Mesenchymal stem cell (in vitro differentiated cells and primary cell): Measurements from ENCODE around the gene ITGA11.

Experiments
- DNase-seq: peaks from one replicate; pipeline ENCODE4 v3.0.0-alpha.2; 2013
- H2AFZ ChIP-seq: one replicate; pipeline ENCODE4 v1.6.1; 2013; ENCODE audit warnings: low read depth, mild to moderate bottlenecking, control low read depth, inconsistent platforms, low read length, moderate library complexity
- H2AK5ac ChIP-seq: 2 replicates; pipeline ENCODE4 v1.6.1; 2013; ENCODE audit warnings: low read length, moderate library complexity, mild to moderate bottlenecking, inconsistent platforms; ENCODE audit not compliant: severe bottlenecking
- H2BK120ac ChIP-seq: one replicate; pipeline ENCODE4 v1.6.1; 2013; ENCODE audit warnings: low read depth, mild to moderate bottlenecking, inconsistent platforms, low read length, moderate library complexity
- H2BK12ac ChIP-seq, 2 experiments: one replicate each; pipeline ENCODE4 v1.6.1; 2013; ENCODE audit warnings: inconsistent platforms in 2 of 2, low read length in 2 of 2, mild to moderate bottlenecking in 2 of 2, moderate library complexity in 2 of 2, control low read depth in 1 of 2
- H2BK15ac ChIP-seq: one replicate; pipeline ENCODE4 v1.6.1; 2013; ENCODE audit warnings: mild to moderate bottlenecking, low read depth, inconsistent platforms; ENCODE audit not compliant: poor library complexity, severe bottlenecking
- H2BK5ac ChIP-seq: 2 replicates; pipeline ENCODE4 v1.6.1; 2013; ENCODE audit warnings: low read depth, mild to moderate bottlenecking, low read length, control low read depth, inconsistent platforms; ENCODE audit not compliant: poor library complexity, severe bottlenecking
- H3K14ac ChIP-seq, 2 experiments: one replicate each; pipeline ENCODE4 v1.6.1; 2013; ENCODE audit warnings: inconsistent platforms in 2 of 2, low read length in 2 of 2, control low read depth in 1 of 2, mild to moderate bottlenecking in 1 of 2, moderate library complexity in 1 of 2
- H3K18ac ChIP-seq, 2 experiments: one replicate each; pipeline ENCODE4 v1.6.1; 2013; ENCODE audit warnings: inconsistent platforms in 2 of 2, low read length in 2 of 2, control low read depth in 1 of 2, low read depth in 1 of 2, mild to moderate bottlenecking in 1 of 2
- H3K23ac ChIP-seq, 2 experiments: one replicate each; pipeline ENCODE4 v1.6.1; 2013; ENCODE audit warnings: inconsistent platforms in 2 of 2, low read length in 2 of 2, mild to moderate bottlenecking in 2 of 2, moderate library complexity in 2 of 2, control low read depth in 1 of 2
- H3K27ac ChIP-seq: 2 replicates; pipeline ENCODE4 v1.5.1; 2013; ENCODE audit warnings: mild to moderate bottlenecking, moderate library complexity, low read length, control low read depth, inconsistent platforms; ENCODE audit not compliant: poor library complexity, severe bottlenecking
- H3K27me3 ChIP-seq, 2 experiments: 2 replicates each; pipeline versions ENCODE4 v1.6.1 to v1.7.0; 2013; ENCODE audit warnings: low read length in 2 of 2, mild to moderate bottlenecking in 2 of 2, moderate library complexity in 2 of 2, control low read depth in 1 of 2, inconsistent platforms in 1 of 2; ENCODE audit not compliant: control insufficient read depth in 1 of 2, insufficient read depth in 1 of 2
- H3K36me3 ChIP-seq, 2 experiments: 2 replicates each; pipeline versions ENCODE4 v1.6.1 to v1.7.0; 2013; ENCODE audit warnings: low read length in 2 of 2, control low read depth in 1 of 2, inconsistent platforms in 1 of 2, low read depth in 1 of 2, mild to moderate bottlenecking in 1 of 2; ENCODE audit not compliant: insufficient read depth in 2 of 2, control insufficient read depth in 1 of 2
- H3K4ac ChIP-seq, 2 experiments: one replicate each; pipeline ENCODE4 v1.6.1; 2013; ENCODE audit warnings: inconsistent platforms in 2 of 2, low read length in 2 of 2, mild to moderate bottlenecking in 2 of 2, moderate library complexity in 2 of 2, control low read depth in 1 of 2, low read depth in 1 of 2
- H3K4me1 ChIP-seq: 2 replicates; pipeline ENCODE4 v1.6.1; 2013; ENCODE audit warnings: low read depth, low read length, control low read depth; ENCODE audit not compliant: control insufficient read depth, insufficient read depth
- H3K4me2 ChIP-seq: 2 replicates; pipeline ENCODE4 v1.6.1; 2013; ENCODE audit warnings: low read length, mild to moderate bottlenecking, inconsistent platforms; ENCODE audit not compliant: poor library complexity, severe bottlenecking
- H3K4me3 ChIP-seq, 2 experiments: 2 replicates each; pipeline versions ENCODE4 v1.5.1 to v1.7.0; 2013; ENCODE audit warnings: low read length in 2 of 2, mild to moderate bottlenecking in 2 of 2, control low read depth in 1 of 2, low read depth in 1 of 2; ENCODE audit not compliant: insufficient read depth in 1 of 2
- H3K79me1 ChIP-seq: replicated peaks from 2 replicates; pipeline ENCODE4 v1.6.1; 2013; ENCODE audit warnings: mild to moderate bottlenecking, control low read depth, low read length, inconsistent platforms; ENCODE audit not compliant: poor library complexity, severe bottlenecking
- H3K9ac ChIP-seq: 2 replicates; pipeline ENCODE4 v1.7.0; 2013; ENCODE audit warnings: mild to moderate bottlenecking, low read length, moderate library complexity
- H3K9me3 ChIP-seq: 2 replicates; pipeline ENCODE4 v1.7.0; 2013; ENCODE audit warnings: mild to moderate bottlenecking, low read length; ENCODE audit not compliant: control insufficient read depth
- H4K8ac ChIP-seq: one replicate; pipeline ENCODE4 v1.6.1; 2013; ENCODE audit warnings: inconsistent platforms, mild to moderate bottlenecking, low read length, moderate library complexity
- H4K91ac ChIP-seq: one replicate; pipeline ENCODE4 v1.6.1; 2013; ENCODE audit warnings: mild to moderate bottlenecking, low read length, inconsistent platforms
- WGBS: methylation state at CpG from one replicate; pipeline ENCODE4 v1.1.7; 2013; ENCODE audit warnings: mixed read lengths; 5-methylcytosine and 5-hydroxymethylcytosine counted together

Gene ITGA11

GRCh38 chr15:68375191-68375631 is 56.8 kb downstream of the ITGA11 start:
- H3K4me1 ChIP-seq, result peaks cover 20% of the 10 kb centered on the region
- no peak overlapping the region for H2BK120ac ChIP-seq
- no peak overlapping the region for H3K4ac ChIP-seq
- H3K79me1 ChIP-seq, result peaks cover 49% of the 10 kb centered on the region
- H3K14ac ChIP-seq, result no peak overlapping the region
- no peak overlapping the region for H3K23ac ChIP-seq
- H4K8ac ChIP-seq, result no peak overlapping the region
- H2AFZ ChIP-seq, result no peak overlapping the region
- no peak overlapping the region for H3K4me2 ChIP-seq
- no peak overlapping the region for H3K4me3 ChIP-seq
- no peak overlapping the region for H4K91ac ChIP-seq
- H3K9me3 ChIP-seq, result no peaks in the 10 kb centered on the region
- WGBS, result 57% methylated on average over 1 of the region's 5 CpGs
- H3K18ac ChIP-seq, result peak overlapping the region; percentile 14 to 25
- peaks cover 0 to 63% of the 10 kb centered on the region in 2 experiments for H3K36me3 ChIP-seq
- H2AK5ac ChIP-seq, result no peak overlapping the region
- H2BK12ac ChIP-seq, result no peak overlapping the region
- H3K27ac ChIP-seq, result no peak overlapping the region
- H2BK5ac ChIP-seq, result no peak overlapping the region
- no peak for DNase-seq
- no peak overlapping the region for H3K9ac ChIP-seq
- no peaks in the 10 kb centered on the region for H3K27me3 ChIP-seq
- H2BK15ac ChIP-seq, result peak overlapping the region; percentile 49

GRCh38 chr15:68374168-68374745 is 57.7 kb downstream of the ITGA11 start:
- H3K4me1 ChIP-seq, result peaks cover 15% of the 10 kb centered on the region
- H2AFZ ChIP-seq, result no peak overlapping the region
- DNase-seq, result no peak
- peaks cover 44% of the 10 kb centered on the region for H3K79me1 ChIP-seq
- no peak overlapping the region for H2BK120ac ChIP-seq
- H3K27me3 ChIP-seq, result no peaks in the 10 kb centered on the region
- no peak overlapping the region for H2BK15ac ChIP-seq
- no peaks in the 10 kb centered on the region for H3K9me3 ChIP-seq
- peak overlapping the region in 1 of 2 experiments; percentile 51 for H3K14ac ChIP-seq
- H3K18ac ChIP-seq, result peak overlapping the region; percentile 6 to 88
- WGBS, result 84% methylated on average over 2 of the region's 2 CpGs
- H3K27ac ChIP-seq, result no peak overlapping the region
- H4K8ac ChIP-seq, result no peak overlapping the region
- no peak overlapping the region for H3K4me2 ChIP-seq
- H2AK5ac ChIP-seq, result no peak overlapping the region
- no peak overlapping the region for H3K9ac ChIP-seq
- peaks cover 0 to 65% of the 10 kb centered on the region in 2 experiments for H3K36me3 ChIP-seq
- no peak overlapping the region for H2BK5ac ChIP-seq
- no peak overlapping the region for H3K4me3 ChIP-seq
- peak overlapping the region; percentile 15 for H4K91ac ChIP-seq
- peak overlapping the region in 1 of 2 experiments; percentile 23 for H3K23ac ChIP-seq
- peak overlapping the region in 1 of 2 experiments; percentile 45 for H2BK12ac ChIP-seq
- peak overlapping the region in 1 of 2 experiments; percentile 49 for H3K4ac ChIP-seq

GRCh38 chr15:68373028-68373427 is 58.9 kb downstream of the ITGA11 start:
- Histone ChIP-seq H3K23ac (no peak overlapping the region), H3K18ac (no peak overlapping the region), H2BK120ac (no peak overlapping the region), H2BK5ac (no peak overlapping the region), H3K4me1 (peaks cover 17% of the 10 kb centered on the region), H3K4me2 (no peak overlapping the region), H3K79me1 (peaks cover 47% of the 10 kb centered on the region), H3K9me3 (no peaks in the 10 kb centered on the region), H3K4ac (no peak overlapping the region), H4K8ac (no peak overlapping the region), H4K91ac (no peak overlapping the region), H2AK5ac (no peak overlapping the region), H3K14ac (no peak overlapping the region), H3K36me3 (peaks cover 0 to 76% of the 10 kb centered on the region in 2 experiments), H3K27me3 (no peaks in the 10 kb centered on the region), H2BK15ac (no peak overlapping the region), H2AFZ (no peak overlapping the region), H3K4me3 (no peak overlapping the region), H3K27ac (no peak overlapping the region), H2BK12ac (no peak overlapping the region), H3K9ac (no peak overlapping the region)
- DNase-seq, result no peak
- WGBS, result 62% methylated on average over 3 of the region's 3 CpGs

DNA sequence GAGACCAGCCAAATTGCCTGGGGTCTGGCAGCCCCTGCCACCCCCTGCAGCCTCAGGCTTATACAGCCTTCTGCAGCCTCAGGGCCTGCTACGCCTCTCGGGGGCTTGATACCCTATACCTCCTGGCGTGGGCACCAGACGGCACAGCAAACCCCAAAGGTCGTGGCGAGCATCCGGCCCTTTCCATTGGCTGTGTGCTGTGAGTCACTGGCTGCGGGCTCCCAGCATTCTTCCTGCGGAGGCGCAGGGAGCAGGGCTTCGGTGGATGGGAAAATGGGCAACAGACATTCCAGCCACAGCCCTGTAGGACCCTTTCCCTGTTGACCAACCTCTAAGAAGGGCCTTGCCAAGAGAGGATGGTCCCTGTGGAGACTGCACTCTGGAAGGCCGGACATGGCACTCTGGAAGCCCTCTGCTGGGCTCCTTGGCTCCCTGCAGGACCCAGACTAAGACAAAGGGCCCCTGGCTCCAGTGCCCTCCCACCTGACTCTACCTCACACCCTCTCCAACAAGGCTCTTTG is 59.6 kb downstream of the ITGA11 start:
- Histone ChIP-seq H2AK5ac (no peak overlapping the region), H2BK120ac (no peak overlapping the region), H4K91ac (peak overlapping the region; percentile 30), H2BK5ac (no peak overlapping the region), H2BK12ac (peak overlapping the region in 1 of 2 experiments; percentile 76), H3K4me3 (no peak overlapping the region), H3K27ac (no peak overlapping the region), H3K18ac (peak overlapping the region in 1 of 2 experiments; percentile 37), H2AFZ (no peak overlapping the region), H4K8ac (peak overlapping the region; percentile 64), H3K9ac (no peak overlapping the region), H3K23ac (no peak overlapping the region), H3K9me3 (no peaks in the 10 kb centered on the region), H3K14ac (no peak overlapping the region), H3K36me3 (peaks cover 0 to 79% of the 10 kb centered on the region in 2 experiments), H3K4ac (no peak overlapping the region), H3K79me1 (peaks cover 44% of the 10 kb centered on the region), H3K4me1 (peaks cover 17% of the 10 kb centered on the region), H2BK15ac (no peak overlapping the region), H3K4me2 (no peak overlapping the region), H3K27me3 (no peaks in the 10 kb centered on the region)
- WGBS, result 85% methylated on average over 12 of the region's 12 CpGs
- no peak for DNase-seq
